Measurements from ENCODE around the gene NBEA. TPM values are rescaled to one million over a fixed set of nuclear protein-coding genes. Genes with fewer than 3 reads are reported as not detected.

Gene NBEA
- total RNA-seq, 2 donors from 2014 or later, result 7.7 to 10.2 TPM

DNA sequence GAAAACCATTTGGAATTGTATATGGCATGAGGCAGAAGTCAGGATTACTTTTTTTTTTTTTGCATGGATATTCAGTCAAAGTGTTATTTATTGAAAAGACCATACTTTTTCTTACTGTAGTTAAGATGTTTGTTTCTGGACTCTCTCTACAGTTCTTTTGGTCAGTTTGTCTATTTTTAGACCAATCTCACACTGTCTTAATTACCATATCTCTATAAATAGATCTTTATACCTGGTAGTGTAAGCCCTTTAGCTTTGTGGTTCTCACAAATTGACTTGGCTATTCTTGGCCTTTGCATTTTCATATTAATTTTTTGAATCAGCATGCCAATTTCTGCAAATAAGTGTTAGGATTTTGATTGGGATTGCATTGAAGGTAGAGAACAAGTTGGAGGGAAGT lies 437.6 kb downstream of the NBEA start:
- Histone ChIP-seq H3K4me3 (no peak overlapping the region), H3K27me3 (replicated peaks; ENCODE audit: insufficient read depth) (no peaks in the 10 kb centered on the region), H3K36me3 (no peaks in the 10 kb centered on the region), H3K4me1 (ENCODE audit: control insufficient read depth in 1 of 2, low read depth in 2 of 2) (peaks cover 0 to 6% of the 10 kb centered on the region in 2 donors), H3K9me3 (no peaks in the 10 kb centered on the region), H3K27ac (no peak overlapping the region)
- TF ChIP-seq, protein P1, sequence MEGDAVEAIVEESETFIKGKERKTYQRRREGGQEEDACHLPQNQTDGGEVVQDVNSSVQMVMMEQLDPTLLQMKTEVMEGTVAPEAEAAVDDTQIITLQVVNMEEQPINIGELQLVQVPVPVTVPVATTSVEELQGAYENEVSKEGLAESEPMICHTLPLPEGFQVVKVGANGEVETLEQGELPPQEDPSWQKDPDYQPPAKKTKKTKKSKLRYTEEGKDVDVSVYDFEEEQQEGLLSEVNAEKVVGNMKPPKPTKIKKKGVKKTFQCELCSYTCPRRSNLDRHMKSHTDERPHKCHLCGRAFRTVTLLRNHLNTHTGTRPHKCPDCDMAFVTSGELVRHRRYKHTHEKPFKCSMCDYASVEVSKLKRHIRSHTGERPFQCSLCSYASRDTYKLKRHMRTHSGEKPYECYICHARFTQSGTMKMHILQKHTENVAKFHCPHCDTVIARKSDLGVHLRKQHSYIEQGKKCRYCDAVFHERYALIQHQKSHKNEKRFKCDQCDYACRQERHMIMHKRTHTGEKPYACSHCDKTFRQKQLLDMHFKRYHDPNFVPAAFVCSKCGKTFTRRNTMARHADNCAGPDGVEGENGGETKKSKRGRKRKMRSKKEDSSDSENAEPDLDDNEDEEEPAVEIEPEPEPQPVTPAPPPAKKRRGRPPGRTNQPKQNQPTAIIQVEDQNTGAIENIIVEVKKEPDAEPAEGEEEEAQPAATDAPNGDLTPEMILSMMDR (IDR thresholded peaks at IDR 0.05), result no peak
- DNase-seq (ENCODE audit: low spot score) (no peak), ATAC-seq (ENCODE audit: insufficient number of reproducible peaks, low FRiP score, low read depth) (no peak)

DNA sequence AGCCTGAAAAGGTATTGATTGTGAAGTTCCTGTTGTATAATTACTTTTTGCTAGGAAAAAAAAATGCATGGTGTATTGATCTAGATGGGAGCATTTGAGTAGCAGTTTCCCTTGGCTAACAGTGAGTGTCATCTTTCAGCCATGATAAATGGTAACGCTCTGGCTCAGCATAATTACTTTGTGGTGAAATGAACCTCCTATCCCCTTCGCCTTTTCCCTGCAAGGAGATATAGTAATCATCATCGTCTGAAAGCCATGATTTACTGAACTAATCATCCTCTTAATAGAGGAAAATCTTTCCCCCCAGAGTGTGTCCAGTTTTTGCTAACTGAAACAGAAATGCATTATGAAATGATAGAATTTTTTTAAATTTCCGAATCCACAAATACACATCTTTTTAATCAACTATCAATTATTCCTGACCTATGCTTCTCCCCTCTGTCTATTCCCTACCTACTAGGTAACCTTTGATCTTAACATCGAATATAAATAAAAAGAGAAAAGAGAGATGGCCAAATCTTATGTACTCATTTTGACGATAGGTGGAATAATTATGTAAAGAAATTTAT lies 445.7 kb downstream of the NBEA start:
- H3K36me3 ChIP-seq, result no peaks in the 10 kb centered on the region
- TF ChIP-seq, protein P1 (IDR thresholded peaks at IDR 0.05), result no peak
- no peaks in the 10 kb centered on the region for H3K9me3 ChIP-seq
- no peak overlapping the region for H3K27ac ChIP-seq
- ATAC-seq (ENCODE audit: insufficient number of reproducible peaks, low FRiP score, low read depth) (no peak), DNase-seq (ENCODE audit: low spot score) (no peak)
- peaks cover 12 to 13% of the 10 kb centered on the region in 2 donors for H3K4me1 ChIP-seq (ENCODE audit: control insufficient read depth in 1 of 2, low read depth in 2 of 2)
- no peak overlapping the region for H3K4me3 ChIP-seq
- H3K27me3 ChIP-seq (replicated peaks; ENCODE audit: insufficient read depth), result no peaks in the 10 kb centered on the region

DNA sequence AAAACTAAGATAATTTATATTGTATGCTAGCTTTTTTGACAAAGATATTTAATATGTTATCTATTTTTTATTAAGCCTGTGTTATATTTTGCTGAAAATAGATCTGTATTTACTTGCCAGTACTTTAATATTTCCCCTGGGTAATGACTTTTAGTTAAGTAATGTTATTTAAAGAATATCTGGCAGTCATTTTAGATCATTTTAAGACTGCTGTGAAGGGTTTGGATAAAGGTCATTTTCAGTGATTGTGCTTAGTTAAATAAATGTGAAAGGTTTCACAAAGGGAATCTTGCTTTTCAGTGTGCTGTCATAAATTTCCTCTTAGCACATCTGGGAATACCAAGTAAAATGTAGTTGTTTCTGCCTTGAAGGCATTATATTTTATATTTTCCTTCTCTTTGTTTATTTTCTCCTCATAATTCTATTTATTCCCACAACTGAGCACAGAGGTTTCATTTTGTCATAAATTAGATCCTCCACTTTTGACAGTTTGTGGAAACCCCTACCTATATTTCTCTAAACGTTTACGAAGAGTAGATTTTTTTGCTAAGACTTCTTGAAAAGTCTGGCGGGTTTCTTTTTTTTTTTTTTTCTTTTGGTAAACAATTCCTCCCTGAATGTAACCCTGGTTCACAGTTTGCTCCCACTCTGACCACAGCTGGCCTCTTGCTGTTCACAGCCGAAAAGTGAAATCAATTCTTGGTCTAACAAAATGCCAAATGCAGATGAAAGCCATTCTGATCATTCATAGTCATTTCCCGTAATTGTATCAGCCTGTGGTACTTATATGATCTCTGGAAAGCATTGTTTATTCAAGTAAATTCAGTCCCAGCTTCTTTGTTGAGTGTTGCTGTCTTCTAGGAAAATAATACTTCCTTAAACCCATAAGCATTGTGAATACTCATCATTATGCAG lies 446.6 kb downstream of the NBEA start:
- Histone ChIP-seq H3K27ac (peak overlapping the region in 1 of 2 donors; percentile 26), H3K4me3 (peak overlapping the region; percentile 45), H3K36me3 (no peaks in the 10 kb centered on the region), H3K4me1 (ENCODE audit: control insufficient read depth in 1 of 2, low read depth in 2 of 2) (peaks cover 12 to 13% of the 10 kb centered on the region in 2 donors), H3K27me3 (replicated peaks; ENCODE audit: insufficient read depth) (no peaks in the 10 kb centered on the region), H3K9me3 (no peaks in the 10 kb centered on the region)
- TF ChIP-seq, protein P1 (IDR thresholded peaks at IDR 0.05), result no peak
- DNase-seq (ENCODE audit: low spot score) (no peak), ATAC-seq (ENCODE audit: insufficient number of reproducible peaks, low FRiP score, low read depth) (no peak)

DNA sequence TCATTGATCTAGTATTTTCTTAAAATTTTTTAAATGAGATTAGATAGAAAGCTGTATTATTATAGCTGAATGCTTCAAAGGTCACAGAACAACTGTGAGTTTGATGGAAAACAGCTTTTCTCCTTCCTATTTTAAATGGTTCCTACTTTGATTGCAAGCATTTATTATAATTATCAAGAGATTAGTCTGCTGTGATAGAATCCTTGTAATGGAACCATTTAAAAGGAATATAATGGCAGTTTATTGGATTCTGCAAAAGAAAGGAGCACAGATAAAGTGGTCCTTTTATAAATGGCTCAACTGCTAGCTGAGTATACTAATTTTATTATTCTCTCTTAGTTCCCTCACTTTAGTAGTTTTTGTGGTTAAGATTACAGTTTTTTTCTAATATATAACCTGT lies 447.5 kb downstream of the NBEA start:
- Histone ChIP-seq H3K36me3 (no peaks in the 10 kb centered on the region), H3K27ac (no peak overlapping the region), H3K27me3 (replicated peaks; ENCODE audit: insufficient read depth) (no peaks in the 10 kb centered on the region), H3K4me3 (no peak overlapping the region), H3K9me3 (no peaks in the 10 kb centered on the region), H3K4me1 (ENCODE audit: control insufficient read depth in 1 of 2, low read depth in 2 of 2) (peaks cover 12 to 13% of the 10 kb centered on the region in 2 donors)
- DNase-seq (ENCODE audit: low spot score), result no peak
- no peak for ATAC-seq (ENCODE audit: insufficient number of reproducible peaks, low FRiP score, low read depth)
- TF ChIP-seq, protein P1 (IDR thresholded peaks at IDR 0.05), result no peak

DNA sequence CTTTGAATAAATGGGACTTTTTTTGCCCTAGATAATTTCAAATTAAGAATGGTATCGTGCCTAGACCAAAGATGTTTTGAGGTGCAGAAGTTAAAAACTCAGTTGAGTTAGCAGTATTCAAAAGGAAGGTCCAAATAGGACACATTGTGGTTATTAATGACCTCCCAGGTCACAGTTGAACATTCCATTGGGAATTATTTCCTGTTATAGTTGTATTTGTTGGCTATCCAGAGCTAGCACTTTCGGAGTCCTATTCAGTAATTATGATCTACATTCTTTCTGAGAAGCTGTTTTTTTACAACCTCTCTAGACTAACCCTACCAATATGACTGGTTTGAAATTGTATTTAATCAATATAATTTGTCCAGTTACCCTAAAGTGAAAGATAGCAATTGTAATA lies 450.7 kb downstream of the NBEA start:
- Histone ChIP-seq H3K4me3 (no peak overlapping the region), H3K9me3 (peaks cover under 1% of the 10 kb centered on the region), H3K27ac (no peak overlapping the region), H3K27me3 (replicated peaks; ENCODE audit: insufficient read depth) (no peaks in the 10 kb centered on the region), H3K4me1 (ENCODE audit: control insufficient read depth in 1 of 2, low read depth in 2 of 2) (peaks cover 12 to 13% of the 10 kb centered on the region in 2 donors), H3K36me3 (no peaks in the 10 kb centered on the region)
- ATAC-seq (ENCODE audit: insufficient number of reproducible peaks, low FRiP score, low read depth) (no peak), DNase-seq (ENCODE audit: low spot score) (no peak)
- TF ChIP-seq, protein P1 (IDR thresholded peaks at IDR 0.05), result no peak

All from thoracic aorta (tissue), 2 donors.